K562 (cell line): ENCODE results near the gene SMIM35. TPM values are rescaled to one million over a fixed set of nuclear protein-coding genes. Genes with fewer than 3 reads are reported as not detected.

Experiments used
- ATF7 ChIP-seq: fragments of 450-650 bp; IDR thresholded peaks from 2 replicates; pipeline ENCODE4 v1.7.1; 2014; ENCODE audit warnings: mild to moderate bottlenecking, moderate library complexity
- BRD9 ChIP-seq: fragments of 450-650 bp; IDR thresholded peaks from 2 replicates; pipeline ENCODE4 v1.6.1; 2018; ENCODE audit warnings: low read depth; ENCODE audit not compliant: partially characterized antibody
- CHD2 ChIP-seq: IDR thresholded peaks from 2 replicates; pipeline ENCODE4 v1.6.1; 2011; ENCODE audit warnings: low read depth, low read length
- CREM ChIP-seq: IDR thresholded peaks from 2 replicates; pipeline ENCODE4 v1.6.1; 2014; ENCODE audit warnings: antibody characterized with exemption, low read depth
- CXXC5 ChIP-seq: fragments of 250-450 bp; sonication (Bioruptor Pico); IDR thresholded peaks from 2 replicates; pipeline ENCODE4 v1.8.0; 2022; ENCODE audit warnings: inconsistent platforms, mild to moderate bottlenecking, moderate library complexity
- EGR1 ChIP-seq: fragments of 450-650 bp; conservative IDR thresholded peaks from 2 replicates; pipeline ENCODE4 v1.6.1; 2017; ENCODE audit warnings: mild to moderate bottlenecking
- FOXK2 ChIP-seq, 2 experiments: fragments of 450-650 bp; IDR thresholded peaks in 1 of 2; conservative IDR thresholded peaks in 1 of 2; 2 replicates each; pipeline ENCODE4 v1.6.1; 2016; ENCODE audit warnings: low read depth in 2 of 2, mild to moderate bottlenecking in 1 of 2
- HDAC3 ChIP-seq: fragments of 450-650 bp; IDR thresholded peaks from 2 replicates; pipeline ENCODE4 v1.6.1; 2018; ENCODE audit warnings: borderline replicate concordance, mild to moderate bottlenecking, moderate library complexity; ENCODE audit not compliant: partially characterized antibody
- MNT ChIP-seq, 2 experiments: fragments of 450-650 bp; conservative IDR thresholded peaks; 2 replicates each; pipeline ENCODE4 v1.6.1; 2017; ENCODE audit warnings: mild to moderate bottlenecking in 2 of 2, moderate library complexity in 2 of 2
- NRF1 ChIP-seq, 2 experiments: fragments of 450-650 bp; IDR thresholded peaks in 1 of 2; conservative IDR thresholded peaks in 1 of 2; 2 replicates each; pipeline ENCODE4 v1.6.1; 2014; ENCODE audit warnings: mild to moderate bottlenecking in 2 of 2
- RAD21 ChIP-seq, 2 experiments: fragments of 250-450 bp in 1 of 2; fragments of 450-650 bp in 1 of 2; sonication (Bioruptor Pico) in 1 of 2; formaldehyde crosslinking in 1 of 2; IDR thresholded peaks in 1 of 2; conservative IDR thresholded peaks in 1 of 2; 2 replicates each; pipeline versions ENCODE4 v1.4.0 to v1.8.0; 2020 to 2022; ENCODE audit warnings: mild to moderate bottlenecking in 2 of 2, moderate library complexity in 1 of 2
- SMAD4 ChIP-seq: fragments of 250-450 bp; sonication (Bioruptor Pico); conservative IDR thresholded peaks from 2 replicates; pipeline ENCODE4 v1.8.0; 2021; ENCODE audit warnings: inconsistent platforms, mild to moderate bottlenecking, moderate library complexity
- TAL1 ChIP-seq: fragments of 450-650 bp; IDR thresholded peaks from 2 replicates; pipeline ENCODE4 v1.6.1; 2016; ENCODE audit warnings: mild to moderate bottlenecking
- TFE3 ChIP-seq: fragments of 450-650 bp; formaldehyde crosslinking; IDR thresholded peaks from 2 replicates; pipeline ENCODE4 v1.4.0; 2020; ENCODE audit warnings: mild to moderate bottlenecking, mixed read lengths
- ZNF311 ChIP-seq: fragments of 250-450 bp; sonication (Bioruptor Pico); IDR thresholded peaks from 2 replicates; pipeline ENCODE4 v1.4.0; 2020; ENCODE audit warnings: mild to moderate bottlenecking, moderate library complexity
- ZSCAN29 ChIP-seq: fragments of 450-650 bp; IDR thresholded peaks from 2 replicates; pipeline ENCODE4 v1.6.1; 2017
- polyA plus RNA-seq, 8 experiments: library from polyadenylated mRNA; depleted of rRNA in 4 of 8; stranded (reverse) in 5 of 8; unstranded in 3 of 8; fragments of >200 nt; fragmentation: Nextera tagmentation in 2 of 8; fragmentation: Illumina TruSeq in 1 of 8; extraction: Ambion mirVana in 2 of 8; extraction: Trizol in 1 of 8; gene quantifications; 2 replicates each; pipeline versions ENCODE4 v1.2.1 to v1.2.3, GENCODE V29; 2011 to 2014; ENCODE audit warnings: inconsistent platforms in 1 of 8, missing spikeins in 1 of 8
- total RNA-seq, 7 experiments: library from RNA; depleted of rRNA in 6 of 7; stranded (reverse); fragments of >200 nt in 6 of 7; fragmentation: Illumina TruSeq in 2 of 7; extraction: Trizol in 2 of 7; gene quantifications; 2 replicates each; pipeline versions ENCODE4 v1.2.1 to v1.2.3, GENCODE V29; 2011 to 2021; ENCODE audit warnings: low replicate concordance in 1 of 7
- TF ChIP-seq, protein P1 (sequence below): fragments of 250-450 bp; sonication (Bioruptor Pico); IDR thresholded peaks from 2 replicates; pipeline ENCODE4 v1.9.0; 2021; ENCODE audit warnings: mild to moderate bottlenecking, inconsistent platforms
- TF ChIP-seq, protein P2 (sequence below): fragments of 450-650 bp; conservative IDR thresholded peaks from 2 replicates; pipeline ENCODE4 v1.6.1; 2016; ENCODE audit warnings: missing genetic modification characterization, low read depth, mild to moderate bottlenecking, control low read depth, missing compliant biosample characterization

Gene SMIM35
- total and polyA plus RNA-seq, 9 of the 15 experiments (the other 6 are each of a cell fraction or from before 2014, with no cell fraction given): 0.03 TPM; not detected in 7

DNA sequence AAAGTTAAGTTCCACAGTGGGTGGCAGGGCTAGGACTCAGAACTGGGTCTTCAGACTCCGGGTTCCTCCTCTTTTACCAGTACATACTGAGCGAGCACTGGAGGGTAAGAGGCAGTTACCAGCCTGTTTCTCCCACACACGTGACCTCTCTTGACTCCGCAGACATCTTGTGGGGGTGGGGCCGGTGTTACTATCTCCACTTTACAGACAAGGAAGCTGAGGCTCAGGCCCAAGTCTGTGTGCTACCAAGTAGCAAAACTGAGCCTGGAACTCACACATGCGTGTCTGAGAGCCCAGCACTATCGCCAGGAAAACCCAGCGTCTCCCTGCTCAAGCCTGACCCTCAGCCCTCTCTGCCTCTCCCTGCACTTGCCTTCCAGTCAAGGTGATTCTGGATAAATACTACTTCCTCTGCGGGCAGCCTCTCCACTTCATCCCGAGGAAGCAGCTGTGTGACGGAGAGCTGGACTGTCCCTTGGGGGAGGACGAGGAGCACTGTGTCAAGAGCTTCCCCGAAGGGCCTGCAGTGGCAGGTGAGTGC lies 16.0 kb upstream of the SMIM35 start (continued):
- TF ChIP-seq RAD21 (CRISPR knock-in tag; conservative IDR thresholded peaks at IDR 0.05 in 1 of 2, IDR thresholded peaks at IDR 0.05 in 1 of 2) (peak in 1 of 2 experiments; percentile 27; a peak in 2 of 4 replicates), TAL1 (peak; percentile 71), CHD2 (0 out of 2 replicates have a peak, but pooled peaks have one; percentile 15), FOXK2 (conservative IDR thresholded peaks at IDR 0.05 in 1 of 2, IDR thresholded peaks at IDR 0.05 in 1 of 2; ENCODE audit: low read depth in 2 of 2) (0 out of 4 replicates have a peak, but pooled peaks of 1 of the 2 experiments have one; percentile 28), SMAD4 (CRISPR knock-in tag) (peak; percentile 87), EGR1 (peak; percentile 84), BRD9 (peak; percentile 28), CXXC5 (peak; percentile 47; the same call in 1 of the 2 replicates), NRF1 (conservative IDR thresholded peaks at IDR 0.05 in 1 of 2, IDR thresholded peaks at IDR 0.05 in 1 of 2) (peak; percentile 81 to 86), MNT (conservative IDR thresholded peaks at IDR 0.05) (peak in 1 of 2 experiments; percentile 52; a peak in 2 of 4 replicates), TFE3 (CRISPR knock-in tag) (peak; percentile 29), CREM (peak; percentile 46), HDAC3 (peak; percentile 25), ATF7 (peak; percentile 56), ZSCAN29 (no peak), ZNF311 (CRISPR knock-in tag) (no peak)
- TF ChIP-seq, protein P1, sequence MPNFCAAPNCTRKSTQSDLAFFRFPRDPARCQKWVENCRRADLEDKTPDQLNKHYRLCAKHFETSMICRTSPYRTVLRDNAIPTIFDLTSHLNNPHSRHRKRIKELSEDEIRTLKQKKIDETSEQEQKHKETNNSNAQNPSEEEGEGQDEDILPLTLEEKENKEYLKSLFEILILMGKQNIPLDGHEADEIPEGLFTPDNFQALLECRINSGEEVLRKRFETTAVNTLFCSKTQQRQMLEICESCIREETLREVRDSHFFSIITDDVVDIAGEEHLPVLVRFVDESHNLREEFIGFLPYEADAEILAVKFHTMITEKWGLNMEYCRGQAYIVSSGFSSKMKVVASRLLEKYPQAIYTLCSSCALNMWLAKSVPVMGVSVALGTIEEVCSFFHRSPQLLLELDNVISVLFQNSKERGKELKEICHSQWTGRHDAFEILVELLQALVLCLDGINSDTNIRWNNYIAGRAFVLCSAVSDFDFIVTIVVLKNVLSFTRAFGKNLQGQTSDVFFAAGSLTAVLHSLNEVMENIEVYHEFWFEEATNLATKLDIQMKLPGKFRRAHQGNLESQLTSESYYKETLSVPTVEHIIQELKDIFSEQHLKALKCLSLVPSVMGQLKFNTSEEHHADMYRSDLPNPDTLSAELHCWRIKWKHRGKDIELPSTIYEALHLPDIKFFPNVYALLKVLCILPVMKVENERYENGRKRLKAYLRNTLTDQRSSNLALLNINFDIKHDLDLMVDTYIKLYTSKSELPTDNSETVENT (CRISPR knock-in tag): no peak
- TF ChIP-seq, protein P2, sequence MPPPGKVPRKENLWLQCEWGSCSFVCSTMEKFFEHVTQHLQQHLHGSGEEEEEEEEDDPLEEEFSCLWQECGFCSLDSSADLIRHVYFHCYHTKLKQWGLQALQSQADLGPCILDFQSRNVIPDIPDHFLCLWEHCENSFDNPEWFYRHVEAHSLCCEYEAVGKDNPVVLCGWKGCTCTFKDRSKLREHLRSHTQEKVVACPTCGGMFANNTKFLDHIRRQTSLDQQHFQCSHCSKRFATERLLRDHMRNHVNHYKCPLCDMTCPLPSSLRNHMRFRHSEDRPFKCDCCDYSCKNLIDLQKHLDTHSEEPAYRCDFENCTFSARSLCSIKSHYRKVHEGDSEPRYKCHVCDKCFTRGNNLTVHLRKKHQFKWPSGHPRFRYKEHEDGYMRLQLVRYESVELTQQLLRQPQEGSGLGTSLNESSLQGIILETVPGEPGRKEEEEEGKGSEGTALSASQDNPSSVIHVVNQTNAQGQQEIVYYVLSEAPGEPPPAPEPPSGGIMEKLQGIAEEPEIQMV (tag): no peak
